Measurements from ENCODE around the gene CDK19.
"Not testable (repeated sequence)": the region's sequence is repeated elsewhere in the genome, so short reads cannot be mapped to it uniquely, and the experiment has no call there.

Gene CDK19

GRCh38 chr6:110596354-110596753 lies 218.9 kb downstream of the CDK19 start:
- Histone ChIP-seq H3K27me3 (ENCODE audit: control insufficient read depth in 1 of 2, insufficient read depth in 2 of 2, low read length in 2 of 2) (no peaks in the 10 kb centered on the region), H3K27ac (ENCODE audit: low read depth, low read length) (no peak overlapping the region), H3K4me1 (ENCODE audit: control insufficient read depth in 1 of 2, insufficient read depth in 2 of 2, low read length in 2 of 2) (no peaks in the 10 kb centered on the region), H3K9ac (ENCODE audit: low read depth in 1 of 2, low read length in 2 of 2) (no peak overlapping the region), H3K4me3 (ENCODE audit: low read depth in 1 of 2, low read length in 2 of 2) (no peak overlapping the region), H3K9me3 (ENCODE audit: control insufficient read depth in 1 of 2, low read length in 2 of 2) (no peaks in the 10 kb centered on the region), H3K36me3 (ENCODE audit: control insufficient read depth in 1 of 2, insufficient read depth in 2 of 2, low read length in 2 of 2) (no peaks in the 10 kb centered on the region)

GRCh38 chr6:110595112-110595511 lies 220.2 kb downstream of the CDK19 start:
- Histone ChIP-seq H3K27ac (ENCODE audit: low read depth, low read length) (no peak overlapping the region), H3K4me3 (ENCODE audit: low read depth in 1 of 2, low read length in 2 of 2) (no peak overlapping the region), H3K27me3 (ENCODE audit: control insufficient read depth in 1 of 2, insufficient read depth in 2 of 2, low read length in 2 of 2) (no peaks in the 10 kb centered on the region), H3K4me1 (ENCODE audit: control insufficient read depth in 1 of 2, insufficient read depth in 2 of 2, low read length in 2 of 2) (no peaks in the 10 kb centered on the region), H3K9ac (ENCODE audit: low read depth in 1 of 2, low read length in 2 of 2) (no peak overlapping the region), H3K9me3 (ENCODE audit: control insufficient read depth in 1 of 2, low read length in 2 of 2) (no peaks in the 10 kb centered on the region), H3K36me3 (ENCODE audit: control insufficient read depth in 1 of 2, insufficient read depth in 2 of 2, low read length in 2 of 2) (no peaks in the 10 kb centered on the region)

- Histone ChIP-seq H3K4me3 (ENCODE audit: low read depth in 1 of 2, low read length in 2 of 2) (no peak overlapping the region), H3K36me3 (ENCODE audit: control insufficient read depth in 1 of 2, insufficient read depth in 2 of 2, low read length in 2 of 2) (no peaks in the 10 kb centered on the region), H3K27ac (ENCODE audit: low read depth, low read length) (no peak overlapping the region), H3K9ac (ENCODE audit: low read depth in 1 of 2, low read length in 2 of 2) (no peak overlapping the region), H3K27me3 (ENCODE audit: control insufficient read depth in 1 of 2, insufficient read depth in 2 of 2, low read length in 2 of 2) (no peaks in the 10 kb centered on the region), H3K4me1 (ENCODE audit: control insufficient read depth in 1 of 2, insufficient read depth in 2 of 2, low read length in 2 of 2) (no peaks in the 10 kb centered on the region), H3K9me3 (ENCODE audit: control insufficient read depth in 1 of 2, low read length in 2 of 2) (no peaks in the 10 kb centered on the region)
These were observed 221.6 kb downstream of the CDK19 start for GRCh38 chr6:110593637-110594036.

- no peaks in the 10 kb centered on the region for H3K9me3 ChIP-seq (ENCODE audit: control insufficient read depth in 1 of 2, low read length in 2 of 2)
- H3K4me1 ChIP-seq (ENCODE audit: control insufficient read depth in 1 of 2, insufficient read depth in 2 of 2, low read length in 2 of 2), result no peaks in the 10 kb centered on the region
- H3K4me3 ChIP-seq (ENCODE audit: low read depth in 1 of 2, low read length in 2 of 2), result no peak overlapping the region
- no peak overlapping the region for H3K9ac ChIP-seq (ENCODE audit: low read depth in 1 of 2, low read length in 2 of 2)
- no peaks in the 10 kb centered on the region for H3K27me3 ChIP-seq (ENCODE audit: control insufficient read depth in 1 of 2, insufficient read depth in 2 of 2, low read length in 2 of 2)
- no peak overlapping the region for H3K27ac ChIP-seq (ENCODE audit: low read depth, low read length)
- no peaks in the 10 kb centered on the region for H3K36me3 ChIP-seq (ENCODE audit: control insufficient read depth in 1 of 2, insufficient read depth in 2 of 2, low read length in 2 of 2)
These were observed 222.5 kb downstream of the CDK19 start for GRCh38 chr6:110592765-110593164.

- no peaks in the 10 kb centered on the region for H3K9me3 ChIP-seq (ENCODE audit: control insufficient read depth in 1 of 2, low read length in 2 of 2)
These were observed 224.4 kb downstream of the CDK19 start for GRCh38 chr6:110590821-110591351.

GRCh38 chr6:110589865-110590513 lies 225.3 kb downstream of the CDK19 start:
- Histone ChIP-seq H3K4me1 (ENCODE audit: control insufficient read depth in 1 of 2, insufficient read depth in 2 of 2, low read length in 2 of 2) (no peaks in the 10 kb centered on the region), H3K36me3 (ENCODE audit: control insufficient read depth in 1 of 2, insufficient read depth in 2 of 2, low read length in 2 of 2) (no peaks in the 10 kb centered on the region), H3K9ac (ENCODE audit: low read depth in 1 of 2, low read length in 2 of 2) (no peak overlapping the region), H3K27me3 (ENCODE audit: control insufficient read depth in 1 of 2, insufficient read depth in 2 of 2, low read length in 2 of 2) (no peaks in the 10 kb centered on the region), H3K9me3 (ENCODE audit: control insufficient read depth in 1 of 2, low read length in 2 of 2) (no peaks in the 10 kb centered on the region), H3K4me3 (ENCODE audit: low read depth in 1 of 2, low read length in 2 of 2) (no peak overlapping the region), H3K27ac (ENCODE audit: low read depth, low read length) (no peak overlapping the region)

More at GRCh38 chr6:110590821-110591351, 224.4 kb downstream of the CDK19 start:
- Histone ChIP-seq H3K36me3 (ENCODE audit: control insufficient read depth in 1 of 2, insufficient read depth in 2 of 2, low read length in 2 of 2) (no peaks in the 10 kb centered on the region), H3K27ac (ENCODE audit: low read depth, low read length) (no peak overlapping the region), H3K4me1 (ENCODE audit: control insufficient read depth in 1 of 2, insufficient read depth in 2 of 2, low read length in 2 of 2) (no peaks in the 10 kb centered on the region), H3K9ac (ENCODE audit: low read depth in 1 of 2, low read length in 2 of 2) (no peak overlapping the region), H3K27me3 (ENCODE audit: control insufficient read depth in 1 of 2, insufficient read depth in 2 of 2, low read length in 2 of 2) (no peaks in the 10 kb centered on the region), H3K4me3 (ENCODE audit: low read depth in 1 of 2, low read length in 2 of 2) (no peak overlapping the region)

GRCh38 chr6:110587328-110587727 lies 227.9 kb downstream of the CDK19 start:
- Histone ChIP-seq H3K9ac (ENCODE audit: low read depth in 1 of 2, low read length in 2 of 2) (no peak overlapping the region), H3K9me3 (ENCODE audit: control insufficient read depth in 1 of 2, low read length in 2 of 2) (no peaks in the 10 kb centered on the region), H3K4me1 (ENCODE audit: control insufficient read depth in 1 of 2, insufficient read depth in 2 of 2, low read length in 2 of 2) (no peaks in the 10 kb centered on the region), H3K36me3 (ENCODE audit: control insufficient read depth in 1 of 2, insufficient read depth in 2 of 2, low read length in 2 of 2) (no peaks in the 10 kb centered on the region), H3K27ac (ENCODE audit: low read depth, low read length) (no peak overlapping the region), H3K27me3 (ENCODE audit: control insufficient read depth in 1 of 2, insufficient read depth in 2 of 2, low read length in 2 of 2) (no peaks in the 10 kb centered on the region), H3K4me3 (ENCODE audit: low read depth in 1 of 2, low read length in 2 of 2) (no peak overlapping the region)

- H3K4me1 ChIP-seq (ENCODE audit: control insufficient read depth in 1 of 2, insufficient read depth in 2 of 2, low read length in 2 of 2), result no peaks in the 10 kb centered on the region
- no peak overlapping the region for H3K27ac ChIP-seq (ENCODE audit: low read depth, low read length)
- no peak overlapping the region for H3K9ac ChIP-seq (ENCODE audit: low read depth in 1 of 2, low read length in 2 of 2)
- no peaks in the 10 kb centered on the region for H3K27me3 ChIP-seq (ENCODE audit: control insufficient read depth in 1 of 2, insufficient read depth in 2 of 2, low read length in 2 of 2)
- H3K36me3 ChIP-seq (ENCODE audit: control insufficient read depth in 1 of 2, insufficient read depth in 2 of 2, low read length in 2 of 2), result no peaks in the 10 kb centered on the region
- H3K9me3 ChIP-seq (ENCODE audit: control insufficient read depth in 1 of 2, low read length in 2 of 2), result no peaks in the 10 kb centered on the region
- no peak overlapping the region for H3K4me3 ChIP-seq (ENCODE audit: low read depth in 1 of 2, low read length in 2 of 2)
These were observed 233.6 kb downstream of the CDK19 start for GRCh38 chr6:110581679-110582078.

GRCh38 chr6:110577596-110578167 lies 237.6 kb downstream of the CDK19 start:
- not testable (repeated sequence) for H3K9me3 ChIP-seq (ENCODE audit: control insufficient read depth in 1 of 2, low read length in 2 of 2); H3K4me3 ChIP-seq (ENCODE audit: low read depth in 1 of 2, low read length in 2 of 2); H3K4me1 ChIP-seq (ENCODE audit: control insufficient read depth in 1 of 2, insufficient read depth in 2 of 2, low read length in 2 of 2); H3K9ac ChIP-seq (ENCODE audit: low read depth in 1 of 2, low read length in 2 of 2); H3K27me3 ChIP-seq (ENCODE audit: control insufficient read depth in 1 of 2, insufficient read depth in 2 of 2, low read length in 2 of 2); H3K27ac ChIP-seq (ENCODE audit: low read depth, low read length); H3K36me3 ChIP-seq (ENCODE audit: control insufficient read depth in 1 of 2, insufficient read depth in 2 of 2, low read length in 2 of 2)

GRCh38 chr6:110575925-110576463 lies 239.3 kb downstream of the CDK19 start:
- no peak overlapping the region for H3K9ac ChIP-seq (ENCODE audit: low read depth in 1 of 2, low read length in 2 of 2)
- H3K36me3 ChIP-seq (ENCODE audit: control insufficient read depth in 1 of 2, insufficient read depth in 2 of 2, low read length in 2 of 2), result no peaks in the 10 kb centered on the region
- H3K27ac ChIP-seq (ENCODE audit: low read depth, low read length), result no peak overlapping the region
- no peak overlapping the region for H3K4me3 ChIP-seq (ENCODE audit: low read depth in 1 of 2, low read length in 2 of 2)
- H3K4me1 ChIP-seq (ENCODE audit: control insufficient read depth in 1 of 2, insufficient read depth in 2 of 2, low read length in 2 of 2), result no peaks in the 10 kb centered on the region
- no peaks in the 10 kb centered on the region for H3K9me3 ChIP-seq (ENCODE audit: control insufficient read depth in 1 of 2, low read length in 2 of 2)
- H3K27me3 ChIP-seq (ENCODE audit: control insufficient read depth in 1 of 2, insufficient read depth in 2 of 2, low read length in 2 of 2), result no peaks in the 10 kb centered on the region
